ENCODE data around the gene WDR82.

Gene WDR82

DNA sequence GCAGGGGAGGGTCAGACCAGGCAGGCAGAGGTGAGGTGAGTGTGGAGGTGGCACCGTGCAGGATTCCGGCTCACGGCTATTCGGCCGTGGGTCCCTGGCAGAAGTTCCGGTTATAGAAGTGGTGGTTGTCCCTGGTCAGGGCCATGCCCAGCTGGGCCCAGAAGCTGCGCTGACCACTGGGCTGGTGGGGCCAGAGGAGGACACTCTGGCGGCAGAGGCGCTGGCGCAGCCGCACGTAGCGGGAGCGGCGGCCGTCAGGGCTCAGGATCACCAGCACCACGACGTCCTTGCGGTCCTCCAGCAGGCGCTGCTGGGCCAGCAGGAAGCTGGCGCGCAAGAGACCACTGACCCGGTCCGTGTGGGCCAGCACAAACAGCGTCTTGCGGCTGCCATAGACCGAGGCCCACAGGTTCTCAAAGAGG lies 57.3 kb downstream of the WDR82 start:
- no peak overlapping the region for H3K4me3 ChIP-seq (ENCODE audit: low read depth, low read length)
- no peaks in the 10 kb centered on the region for H3K27me3 ChIP-seq (ENCODE audit: control insufficient read depth, insufficient read depth, low read length)
- TF ChIP-seq CTCF (IDR thresholded peaks at IDR 0.05) = no peak
- H3K27ac ChIP-seq = no peak overlapping the region
- no peak overlapping the region for H3K9ac ChIP-seq
- H3K4me2 ChIP-seq (ENCODE audit: low read length) = no peak overlapping the region
- H3K9me3 ChIP-seq (ENCODE audit: control insufficient read depth, low read length) = no peaks in the 10 kb centered on the region
- no peak overlapping the region for H2AFZ ChIP-seq
- no peaks in the 10 kb centered on the region for H3K79me2 ChIP-seq
- H3K4me1 ChIP-seq = peaks cover 5% of the 10 kb centered on the region
- no peaks in the 10 kb centered on the region for H3K36me3 ChIP-seq (ENCODE audit: control insufficient read depth, insufficient read depth, low read length)

- Histone ChIP-seq H3K4me1 (peaks cover 5% of the 10 kb centered on the region), H3K27me3 (ENCODE audit: control insufficient read depth, insufficient read depth, low read length) (no peaks in the 10 kb centered on the region), H3K4me2 (ENCODE audit: low read length) (no peak overlapping the region), H2AFZ (no peak overlapping the region), H3K9me3 (ENCODE audit: control insufficient read depth, low read length) (no peaks in the 10 kb centered on the region), H3K27ac (no peak overlapping the region), H3K36me3 (ENCODE audit: control insufficient read depth, insufficient read depth, low read length) (no peaks in the 10 kb centered on the region), H3K4me3 (ENCODE audit: low read depth, low read length) (no peak overlapping the region), H3K79me2 (no peaks in the 10 kb centered on the region), H3K9ac (no peak overlapping the region)
- peak; percentile 93 for TF ChIP-seq CTCF (IDR thresholded peaks at IDR 0.05)
Measured at GRCh38 chr3:52220380-52221026, 57.9 kb downstream of the WDR82 start.

DNA sequence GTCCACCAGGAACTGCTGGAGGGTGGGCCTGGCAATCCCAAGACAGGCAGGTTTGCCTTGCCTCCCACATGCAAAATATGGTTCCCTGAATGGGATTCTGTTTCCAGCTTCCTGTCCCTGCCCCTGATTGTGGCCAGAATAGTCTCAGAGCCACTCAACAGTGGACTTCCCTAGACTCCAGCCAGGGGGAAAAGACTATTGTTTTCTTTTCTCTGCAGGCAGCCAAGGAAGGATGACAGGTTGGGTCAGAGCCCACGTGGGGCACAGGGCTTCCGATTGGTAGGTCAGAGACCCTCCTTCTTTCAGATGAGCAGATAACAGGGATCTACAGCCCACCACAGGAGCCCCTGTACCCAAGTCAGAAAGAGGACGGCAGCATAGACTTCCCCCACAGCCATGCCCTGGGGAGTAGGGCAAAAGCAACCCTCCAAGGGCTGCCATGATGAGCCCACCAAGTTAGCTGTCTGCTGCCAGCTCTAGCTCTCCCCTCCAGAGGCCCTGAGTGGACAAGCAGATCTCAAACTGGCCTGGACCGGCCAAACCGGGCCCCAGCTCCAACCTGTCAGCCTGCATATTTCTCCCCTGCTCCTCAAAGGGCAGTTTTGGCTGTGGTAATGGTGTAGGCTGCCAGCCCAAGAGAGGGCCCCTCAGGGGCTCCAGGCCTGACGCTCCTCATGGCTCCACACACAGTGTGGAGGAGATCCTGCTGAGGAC lies 59.4 kb downstream of the WDR82 start:
- H3K27ac ChIP-seq = peak overlapping the region; percentile 29
- H3K4me1 ChIP-seq = peaks cover 5% of the 10 kb centered on the region
- no peak overlapping the region for H2AFZ ChIP-seq
- no peak overlapping the region for H3K4me2 ChIP-seq (ENCODE audit: low read length)
- H3K79me2 ChIP-seq = no peaks in the 10 kb centered on the region
- no peak overlapping the region for H3K9ac ChIP-seq
- no peak for TF ChIP-seq CTCF (IDR thresholded peaks at IDR 0.05)
- H3K27me3 ChIP-seq (ENCODE audit: control insufficient read depth, insufficient read depth, low read length) = no peaks in the 10 kb centered on the region
- no peaks in the 10 kb centered on the region for H3K9me3 ChIP-seq (ENCODE audit: control insufficient read depth, low read length)
- H3K4me3 ChIP-seq (ENCODE audit: low read depth, low read length) = no peak overlapping the region
- H3K36me3 ChIP-seq (ENCODE audit: control insufficient read depth, insufficient read depth, low read length) = no peaks in the 10 kb centered on the region

DNA sequence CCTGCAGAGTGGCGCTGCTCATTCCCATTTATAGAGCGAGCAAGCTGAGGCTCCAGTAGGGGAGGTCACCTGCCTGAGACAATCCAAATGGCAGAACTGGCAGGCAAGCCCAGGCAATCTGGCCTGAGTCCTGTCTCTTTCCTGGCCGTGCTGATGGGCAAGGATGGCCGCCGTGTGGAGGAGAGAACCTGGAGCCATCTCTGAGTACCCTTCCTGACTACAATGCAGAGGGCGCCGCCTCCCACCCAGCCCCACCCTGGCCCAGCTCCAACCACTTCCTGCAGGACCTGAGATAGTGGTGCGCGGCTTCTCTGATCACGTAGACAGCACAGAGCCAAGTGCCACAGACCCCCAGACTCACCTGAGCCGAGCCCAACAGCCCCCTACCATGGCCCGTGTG lies 60.0 kb downstream of the WDR82 start:
- Histone ChIP-seq H3K27ac (no peak overlapping the region), H3K79me2 (no peaks in the 10 kb centered on the region), H3K36me3 (ENCODE audit: control insufficient read depth, insufficient read depth, low read length) (no peaks in the 10 kb centered on the region), H3K27me3 (ENCODE audit: control insufficient read depth, insufficient read depth, low read length) (no peaks in the 10 kb centered on the region), H3K4me2 (ENCODE audit: low read length) (no peak overlapping the region), H3K9ac (no peak overlapping the region), H3K4me1 (peaks cover 5% of the 10 kb centered on the region), H3K9me3 (ENCODE audit: control insufficient read depth, low read length) (no peaks in the 10 kb centered on the region), H3K4me3 (ENCODE audit: low read depth, low read length) (no peak overlapping the region), H2AFZ (no peak overlapping the region)
- TF ChIP-seq CTCF (IDR thresholded peaks at IDR 0.05) = no peak

GRCh38 chr3:52218026-52218425 lies 60.4 kb downstream of the WDR82 start:
- TF ChIP-seq CTCF (IDR thresholded peaks at IDR 0.05) = no peak
- no peak overlapping the region for H3K4me2 ChIP-seq (ENCODE audit: low read length)
- H3K9ac ChIP-seq = no peak overlapping the region
- H3K79me2 ChIP-seq = no peaks in the 10 kb centered on the region
- H3K4me1 ChIP-seq = peaks cover 5% of the 10 kb centered on the region
- H3K9me3 ChIP-seq (ENCODE audit: control insufficient read depth, low read length) = no peaks in the 10 kb centered on the region
- no peak overlapping the region for H3K27ac ChIP-seq
- no peaks in the 10 kb centered on the region for H3K27me3 ChIP-seq (ENCODE audit: control insufficient read depth, insufficient read depth, low read length)
- no peak overlapping the region for H2AFZ ChIP-seq
- H3K36me3 ChIP-seq (ENCODE audit: control insufficient read depth, insufficient read depth, low read length) = no peaks in the 10 kb centered on the region
- no peak overlapping the region for H3K4me3 ChIP-seq (ENCODE audit: low read depth, low read length)

Measured in parathyroid adenoma (tissue), 2 donors.